Mucosa of stomach (tissue), 1 donor: ENCODE data around the gene SBNO1.
"Not testable (repeated sequence)": the region's sequence is repeated elsewhere in the genome, so short reads cannot be mapped to it uniquely, and the experiment has no call there.

Experiments
- H3K27me3 ChIP-seq: one replicate; pipeline ENCODE4 v1.7.0; 2013; ENCODE audit warnings: mild to moderate bottlenecking, low read length; ENCODE audit not compliant: control insufficient read depth, insufficient read depth
- H3K36me3 ChIP-seq: one replicate; pipeline ENCODE4 v1.7.0; 2013; ENCODE audit warnings: low read length; ENCODE audit not compliant: control insufficient read depth, insufficient read depth
- H3K4me1 ChIP-seq: one replicate; pipeline ENCODE4 v1.7.0; 2013; ENCODE audit warnings: mild to moderate bottlenecking, low read length; ENCODE audit not compliant: control insufficient read depth, insufficient read depth
- H3K4me3 ChIP-seq: one replicate; pipeline ENCODE4 v1.7.0; 2013; ENCODE audit warnings: low read length
- H3K9ac ChIP-seq: one replicate; pipeline ENCODE4 v1.7.0; 2013; ENCODE audit warnings: mild to moderate bottlenecking, low read length, moderate library complexity
- H3K9me3 ChIP-seq: one replicate; pipeline ENCODE4 v1.7.0; 2013; ENCODE audit warnings: mild to moderate bottlenecking, low read length, moderate library complexity; ENCODE audit not compliant: control insufficient read depth
- donor health status: Pancreatic carcinoma.

SBNO1 gene

GRCh38 chr12:123364532-123365024 is at the start of gene SBNO1:
Gene SBNO1, minus strand, starts transcription at chr12:123364847. Its CDS starts 14,406 bp downstream, at chr12:123350441.
- peaks cover 10% of the 10 kb centered on the region for H3K4me1 ChIP-seq
- no peaks in the 10 kb centered on the region for H3K27me3 ChIP-seq
- H3K9me3 ChIP-seq: no peaks in the 10 kb centered on the region

GRCh38 chr12:123410041-123410412 is 45.4 kb upstream of the SBNO1 start:
- Histone ChIP-seq H3K9ac (no peak overlapping the region), H3K27me3 (no peaks in the 10 kb centered on the region), H3K36me3 (no peaks in the 10 kb centered on the region), H3K4me1 (no peaks in the 10 kb centered on the region), H3K4me3 (no peak overlapping the region), H3K9me3 (no peaks in the 10 kb centered on the region)

More at GRCh38 chr12:123364532-123365024, at the start of gene SBNO1:
- Histone ChIP-seq H3K9ac (peak within 1 kb of the TSS; percentile 87), H3K4me3 (peak within 1 kb of the TSS; percentile 92), H3K36me3 (no peaks in the 10 kb centered on the region)

GRCh38 chr12:123409284-123410040 is 44.8 kb upstream of the SBNO1 start:
- H3K4me3 ChIP-seq, H3K9me3 ChIP-seq, H3K9ac ChIP-seq, H3K27me3 ChIP-seq, H3K36me3 ChIP-seq, H3K4me1 ChIP-seq: not testable (repeated sequence)

- not testable (repeated sequence) for H3K4me3 ChIP-seq, H3K9ac ChIP-seq, H3K9me3 ChIP-seq, H3K27me3 ChIP-seq, H3K4me1 ChIP-seq, H3K36me3 ChIP-seq
Observed at GRCh38 chr12:123408619-123409018, 44.0 kb upstream of the SBNO1 start.

- H3K4me1 ChIP-seq, H3K9ac ChIP-seq, H3K36me3 ChIP-seq, H3K27me3 ChIP-seq, H3K9me3 ChIP-seq, H3K4me3 ChIP-seq: not testable (repeated sequence)
Observed at GRCh38 chr12:123407934-123408333, 43.3 kb upstream of the SBNO1 start.

DNA sequence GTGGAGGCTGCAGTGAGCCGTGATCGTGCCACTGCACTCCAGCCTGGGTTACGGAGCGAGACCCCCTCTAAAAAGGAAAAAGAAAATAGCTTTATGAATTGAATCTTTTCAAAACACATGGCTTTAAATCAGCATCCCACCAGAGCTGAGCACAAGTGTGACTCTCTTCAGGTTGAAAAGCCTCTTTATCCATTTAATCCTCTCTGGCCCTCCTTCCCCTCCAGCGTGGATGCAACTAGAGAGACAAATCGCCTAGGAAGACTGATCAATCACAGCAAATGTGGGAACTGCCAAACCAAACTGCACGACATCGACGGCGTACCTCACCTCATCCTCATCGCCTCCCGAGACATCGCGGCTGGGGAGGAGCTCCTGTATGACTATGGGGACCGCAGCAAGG is 42.6 kb upstream of the SBNO1 start:
- H3K9me3 ChIP-seq, H3K9ac ChIP-seq, H3K4me1 ChIP-seq, H3K36me3 ChIP-seq, H3K4me3 ChIP-seq, H3K27me3 ChIP-seq: not testable (repeated sequence)

DNA sequence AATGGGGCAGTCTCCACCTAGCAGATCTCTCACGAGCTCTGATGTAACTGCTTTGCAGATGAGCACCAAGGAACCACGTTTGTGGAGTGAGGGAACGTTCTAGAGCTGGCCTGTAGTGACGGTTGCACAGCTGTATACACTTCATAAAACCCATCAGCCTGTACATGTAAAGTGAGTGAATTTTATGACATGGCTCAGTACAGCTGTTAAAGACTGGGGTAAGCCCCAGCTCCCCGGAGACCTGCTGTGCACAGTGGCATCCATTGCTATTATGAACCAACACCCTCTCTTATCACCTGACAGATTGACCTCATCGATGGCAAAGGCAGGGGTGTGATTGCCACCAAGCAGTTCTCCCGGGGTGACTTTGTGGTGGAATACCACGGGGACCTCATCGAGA is 39.9 kb upstream of the SBNO1 start:
- peaks cover 8% of the 10 kb centered on the region for H3K36me3 ChIP-seq
- H3K4me3 ChIP-seq: no peak overlapping the region
- no peaks in the 10 kb centered on the region for H3K27me3 ChIP-seq
- no peaks in the 10 kb centered on the region for H3K9me3 ChIP-seq
- H3K9ac ChIP-seq: no peak overlapping the region
- no peaks in the 10 kb centered on the region for H3K4me1 ChIP-seq

DNA sequence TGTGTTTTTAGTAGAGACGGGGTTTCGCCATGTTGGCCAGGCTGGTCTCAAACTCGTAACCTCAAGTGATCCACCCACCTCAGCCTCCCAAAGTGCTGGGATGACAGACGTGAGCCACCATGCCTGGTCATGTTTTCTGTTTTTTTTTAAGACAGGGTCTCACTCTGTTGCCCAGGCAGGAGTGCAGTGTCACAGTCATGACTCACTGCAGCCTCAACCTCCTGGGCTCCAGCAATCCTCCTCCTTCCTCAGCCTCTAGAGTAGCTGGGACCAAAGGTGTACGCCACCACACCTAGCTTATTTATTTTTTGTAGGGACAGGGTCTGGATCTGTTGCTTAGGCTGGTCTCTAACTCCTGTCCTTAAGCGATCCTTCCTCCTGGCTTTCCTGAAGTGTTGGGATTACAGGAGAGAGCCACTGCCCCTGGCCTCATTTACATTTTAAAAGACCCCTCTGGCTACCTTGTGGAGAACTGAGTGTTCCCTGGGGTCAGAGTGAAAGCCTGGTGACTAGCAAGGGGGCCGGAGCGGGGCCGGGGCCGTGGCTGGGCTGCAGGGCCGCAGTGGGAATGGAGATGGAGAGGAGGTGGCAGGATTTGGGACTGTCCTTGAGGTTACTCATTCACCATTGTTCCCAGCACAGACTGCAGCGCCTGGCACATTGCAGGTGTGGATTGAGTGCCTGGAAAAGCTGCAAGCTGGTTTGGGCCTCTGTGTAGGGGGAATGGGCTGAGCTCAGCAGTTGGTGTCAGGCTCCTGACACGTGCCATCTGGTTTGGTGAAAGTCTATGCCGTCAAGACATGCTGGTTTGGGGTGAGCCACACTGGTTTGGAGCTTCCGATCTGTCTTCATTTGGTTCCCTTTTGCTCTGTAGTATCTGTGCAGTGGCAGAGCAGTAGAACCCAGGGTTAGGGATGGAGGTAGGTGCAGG is 37.4 kb upstream of the SBNO1 start:
- Histone ChIP-seq H3K36me3 (peaks cover 8% of the 10 kb centered on the region), H3K27me3 (no peaks in the 10 kb centered on the region), H3K9me3 (no peaks in the 10 kb centered on the region), H3K4me3 (no peak overlapping the region), H3K4me1 (peaks cover 22% of the 10 kb centered on the region), H3K9ac (no peak overlapping the region)

DNA sequence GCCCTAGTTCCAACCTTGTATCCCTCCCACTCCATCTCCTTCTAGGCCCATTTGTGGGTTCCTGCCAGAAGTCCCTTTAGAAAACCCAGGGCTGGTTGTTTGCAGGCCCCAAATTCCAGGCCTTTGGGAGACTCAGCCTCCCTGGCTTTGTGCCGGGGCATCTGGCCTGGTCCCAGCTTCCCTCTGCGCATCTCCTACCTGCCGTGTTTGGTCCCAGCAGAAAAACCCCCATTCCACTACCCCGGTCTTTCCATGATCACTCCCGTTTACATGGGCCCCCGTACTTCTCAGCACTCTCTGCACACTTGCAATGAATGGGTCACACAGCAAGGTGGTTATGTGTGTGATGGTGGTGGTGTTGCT is 34.6 kb upstream of the SBNO1 start:
- Histone ChIP-seq H3K4me1 (peaks cover 35% of the 10 kb centered on the region), H3K9ac (no peak overlapping the region), H3K9me3 (no peaks in the 10 kb centered on the region), H3K4me3 (no peak overlapping the region), H3K36me3 (peaks cover 6% of the 10 kb centered on the region), H3K27me3 (no peaks in the 10 kb centered on the region)

- Histone ChIP-seq H3K27me3 (no peaks in the 10 kb centered on the region), H3K4me1 (peaks cover 35% of the 10 kb centered on the region), H3K9ac (no peak overlapping the region), H3K36me3 (peaks cover 5% of the 10 kb centered on the region), H3K9me3 (no peaks in the 10 kb centered on the region), H3K4me3 (no peak overlapping the region)
Observed at GRCh38 chr12:123398550-123399254, 34.1 kb upstream of the SBNO1 start.

DNA sequence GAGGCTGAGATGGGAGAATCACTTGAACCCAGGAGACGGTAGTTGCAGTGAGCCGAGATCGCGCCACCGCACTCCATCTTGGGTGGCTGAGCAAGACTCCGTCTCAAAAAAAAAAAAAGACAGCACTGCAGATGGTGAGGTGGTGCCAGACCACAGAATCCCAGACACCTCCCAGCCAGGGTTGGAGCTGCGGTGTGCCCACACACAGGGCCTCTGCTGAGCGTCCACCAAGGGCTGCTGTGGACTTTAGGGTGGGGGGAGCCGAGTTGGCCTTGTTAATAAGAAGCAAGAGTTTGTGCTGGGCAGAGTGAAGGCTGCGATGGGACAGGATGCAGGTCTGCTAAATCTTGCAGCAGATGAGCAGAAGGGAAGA is 33.5 kb upstream of the SBNO1 start:
- Histone ChIP-seq H3K9me3 (no peaks in the 10 kb centered on the region), H3K4me3 (no peak overlapping the region), H3K9ac (no peak overlapping the region), H3K4me1 (peaks cover 35% of the 10 kb centered on the region), H3K36me3 (peaks cover 5% of the 10 kb centered on the region), H3K27me3 (no peaks in the 10 kb centered on the region)

- Histone ChIP-seq H3K9me3 (no peaks in the 10 kb centered on the region), H3K4me1 (peaks cover 35% of the 10 kb centered on the region), H3K9ac (no peak overlapping the region), H3K27me3 (no peaks in the 10 kb centered on the region), H3K36me3 (peaks cover 5% of the 10 kb centered on the region), H3K4me3 (no peak overlapping the region)
Observed at GRCh38 chr12:123397400-123397799, 32.8 kb upstream of the SBNO1 start.
